Measurements from ENCODE around the gene GLUD2. TPM values are rescaled to one million over a fixed set of nuclear protein-coding genes. Genes with fewer than 3 reads are reported as not detected.
"Not testable (repeated sequence)": the region's sequence is repeated elsewhere in the genome, so short reads cannot be mapped to it uniquely, and the experiment has no call there.

GLUD2 gene
- total RNA-seq, 1 donor from 2014 or later: 1.4 TPM

DNA sequence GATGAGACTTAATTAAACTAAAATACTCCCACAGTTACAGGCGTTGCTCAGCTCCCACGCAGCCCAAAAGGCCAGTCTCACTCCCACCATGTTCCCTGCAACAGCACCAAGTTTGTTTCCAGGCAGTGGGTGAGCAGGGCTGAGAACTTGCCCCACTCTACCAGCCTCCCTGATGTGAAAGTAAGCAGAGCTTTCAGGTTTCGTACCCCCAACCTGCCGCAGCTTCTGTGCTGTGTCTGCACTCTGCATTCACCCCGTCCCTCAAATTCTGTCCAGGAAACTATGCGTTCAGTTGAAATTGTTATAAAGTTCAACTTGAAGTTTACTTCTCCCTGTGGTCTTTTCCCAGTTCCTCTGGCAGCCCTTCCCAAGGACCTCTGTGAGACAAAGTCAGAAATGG is 17.2 kb downstream of the GLUD2 start:
- ATAC-seq (no peak), DNase-seq (no peak)
- H3K27me3 ChIP-seq (ENCODE audit: low read depth): no peaks in the 10 kb centered on the region
- TF ChIP-seq, protein P1, sequence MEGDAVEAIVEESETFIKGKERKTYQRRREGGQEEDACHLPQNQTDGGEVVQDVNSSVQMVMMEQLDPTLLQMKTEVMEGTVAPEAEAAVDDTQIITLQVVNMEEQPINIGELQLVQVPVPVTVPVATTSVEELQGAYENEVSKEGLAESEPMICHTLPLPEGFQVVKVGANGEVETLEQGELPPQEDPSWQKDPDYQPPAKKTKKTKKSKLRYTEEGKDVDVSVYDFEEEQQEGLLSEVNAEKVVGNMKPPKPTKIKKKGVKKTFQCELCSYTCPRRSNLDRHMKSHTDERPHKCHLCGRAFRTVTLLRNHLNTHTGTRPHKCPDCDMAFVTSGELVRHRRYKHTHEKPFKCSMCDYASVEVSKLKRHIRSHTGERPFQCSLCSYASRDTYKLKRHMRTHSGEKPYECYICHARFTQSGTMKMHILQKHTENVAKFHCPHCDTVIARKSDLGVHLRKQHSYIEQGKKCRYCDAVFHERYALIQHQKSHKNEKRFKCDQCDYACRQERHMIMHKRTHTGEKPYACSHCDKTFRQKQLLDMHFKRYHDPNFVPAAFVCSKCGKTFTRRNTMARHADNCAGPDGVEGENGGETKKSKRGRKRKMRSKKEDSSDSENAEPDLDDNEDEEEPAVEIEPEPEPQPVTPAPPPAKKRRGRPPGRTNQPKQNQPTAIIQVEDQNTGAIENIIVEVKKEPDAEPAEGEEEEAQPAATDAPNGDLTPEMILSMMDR (IDR thresholded peaks at IDR 0.05): no peak
- no peaks in the 10 kb centered on the region for H3K4me1 ChIP-seq
- no peak overlapping the region for H3K4me3 ChIP-seq
- no peaks in the 10 kb centered on the region for H3K36me3 ChIP-seq
- no peaks in the 10 kb centered on the region for H3K9me3 ChIP-seq
- intact Hi-C loops (cut with DNase I): no loop called here
- no peak overlapping the region for H3K27ac ChIP-seq

DNA sequence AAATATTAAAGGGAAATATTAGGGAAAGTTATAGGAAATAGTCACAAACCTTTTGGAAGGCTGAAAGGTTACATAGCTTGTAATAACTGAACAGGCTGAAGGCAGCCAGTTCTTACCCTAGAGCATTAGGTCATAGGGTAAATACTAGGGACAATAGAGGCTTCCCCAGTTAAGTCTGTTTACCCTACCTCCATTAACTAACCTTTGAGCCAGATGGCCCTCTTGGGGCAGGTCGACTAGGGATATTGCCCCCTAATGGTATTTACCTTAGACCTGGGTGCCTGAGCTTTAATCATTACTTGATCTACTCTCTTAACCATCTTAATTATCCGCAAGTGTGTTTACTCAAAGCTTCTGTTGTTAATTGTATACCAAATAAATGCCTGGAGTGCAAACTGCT is 36.8 kb downstream of the GLUD2 start:
- H3K4me3 ChIP-seq; ATAC-seq; DNase-seq; intact Hi-C loops (cut with DNase I); H3K27ac ChIP-seq; H3K36me3 ChIP-seq; H3K9me3 ChIP-seq; H3K4me1 ChIP-seq; H3K27me3 ChIP-seq (ENCODE audit: low read depth): not testable (repeated sequence)

DNA sequence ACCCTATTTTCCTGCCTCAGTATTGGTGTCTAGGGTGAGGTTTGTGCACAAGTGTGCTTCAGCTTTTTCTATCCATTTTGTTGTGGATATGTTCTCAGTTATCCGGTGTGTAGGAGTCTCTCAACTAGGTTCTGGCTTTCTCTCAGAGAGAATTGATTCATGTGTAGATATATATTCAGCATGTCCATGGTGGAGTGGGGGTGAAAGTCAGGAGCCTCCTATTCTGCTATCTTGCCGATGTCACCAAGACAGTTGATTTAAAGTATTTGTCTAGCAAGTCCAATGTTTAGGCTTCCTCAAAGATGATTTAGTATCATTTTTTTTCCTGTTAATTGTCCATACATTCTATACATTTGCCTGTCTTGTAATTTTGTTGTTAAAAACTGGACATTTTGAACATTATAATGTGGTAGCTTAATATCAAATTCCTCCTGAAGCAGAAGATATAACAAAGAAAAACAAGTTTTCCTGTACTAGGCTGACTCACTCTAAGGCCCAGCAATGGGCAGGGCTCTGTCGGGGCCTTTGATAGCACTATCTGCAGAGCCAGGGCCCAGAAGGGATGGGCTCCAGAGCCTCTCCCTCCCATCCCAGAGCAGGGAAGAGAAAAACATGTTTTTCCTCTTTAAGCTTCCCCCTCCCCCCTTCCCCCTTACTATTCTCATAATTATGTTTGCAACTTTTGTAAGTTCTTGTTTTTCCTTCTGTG is 37.6 kb downstream of the GLUD2 start:
- ATAC-seq (no peak), DNase-seq (no peak)
- Histone ChIP-seq H3K27ac (no peak overlapping the region), H3K36me3 (no peaks in the 10 kb centered on the region), H3K27me3 (ENCODE audit: low read depth) (no peaks in the 10 kb centered on the region), H3K4me1 (no peaks in the 10 kb centered on the region), H3K4me3 (no peak overlapping the region), H3K9me3 (no peaks in the 10 kb centered on the region)
- TF ChIP-seq, protein P1 (IDR thresholded peaks at IDR 0.05): no peak
- intact Hi-C loops (cut with DNase I): no loop called here

DNA sequence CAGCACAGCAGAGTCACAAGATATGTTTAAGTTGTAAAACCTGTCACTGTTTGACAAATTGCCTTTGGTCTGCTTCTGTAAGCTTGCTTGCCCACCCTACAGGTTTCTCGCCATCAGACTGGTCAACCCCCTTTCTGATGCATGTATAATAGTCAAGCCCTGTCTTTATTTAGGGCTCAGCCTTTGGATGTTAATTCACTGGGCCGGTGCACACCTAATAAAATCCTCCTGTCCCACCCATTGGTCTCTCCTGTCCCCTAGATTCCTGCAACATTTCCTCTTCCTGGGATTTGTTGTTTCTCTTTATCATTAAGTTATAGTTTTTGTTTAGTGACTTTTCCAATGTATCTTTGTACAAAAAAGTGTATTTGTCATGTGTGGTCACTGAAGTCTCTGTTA is 38.2 kb downstream of the GLUD2 start:
- TF ChIP-seq, protein P1 (IDR thresholded peaks at IDR 0.05): no peak
- DNase-seq: no peak
- intact Hi-C loops (cut with DNase I): no loop called here

DNA sequence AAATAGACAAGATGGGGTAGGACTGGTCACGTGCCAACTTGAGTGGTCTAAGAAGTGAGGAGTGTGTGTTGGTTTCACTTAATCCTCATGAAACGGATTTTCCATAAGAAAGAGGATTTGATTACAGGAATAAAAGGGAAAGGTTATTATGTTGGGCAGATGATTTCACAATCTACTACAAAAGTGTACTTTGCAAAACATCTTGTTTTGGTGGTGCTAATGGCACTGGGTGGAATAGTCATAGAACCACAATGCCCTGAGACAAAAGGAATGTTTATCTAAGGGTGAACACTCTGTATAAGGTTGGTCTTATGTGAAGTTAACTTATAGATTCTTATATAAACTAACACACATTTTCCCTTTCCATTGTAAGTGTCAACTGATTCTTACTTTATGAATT is 45.6 kb downstream of the GLUD2 start:
- no peaks in the 10 kb centered on the region for H3K9me3 ChIP-seq
- no peaks in the 10 kb centered on the region for H3K27me3 ChIP-seq (ENCODE audit: low read depth)
- H3K27ac ChIP-seq: no peak overlapping the region
- no peak overlapping the region for H3K4me3 ChIP-seq
- intact Hi-C loops (cut with DNase I): no loop called here
- DNase-seq: no peak
- H3K4me1 ChIP-seq: no peaks in the 10 kb centered on the region
- no peak for ATAC-seq
- H3K36me3 ChIP-seq: no peaks in the 10 kb centered on the region
- TF ChIP-seq, protein P1 (IDR thresholded peaks at IDR 0.05): no peak

More for the DNA sequence above, 38.2 kb downstream of the GLUD2 start:
- Histone ChIP-seq H3K4me3 (no peak overlapping the region), H3K27me3 (ENCODE audit: low read depth) (no peaks in the 10 kb centered on the region), H3K9me3 (no peaks in the 10 kb centered on the region), H3K36me3 (no peaks in the 10 kb centered on the region), H3K4me1 (no peaks in the 10 kb centered on the region), H3K27ac (no peak overlapping the region)
- no peak for ATAC-seq

Other genes with a start within 250 kb of the GLUD2 start
- not detected for gene CT47B1, start 171.7 kb upstream of the GLUD2 start, total RNA-seq
- gene CT47A11, start 110.5 kb upstream of the GLUD2 start, total RNA-seq: not detected
- gene CT47A10, start 105.6 kb upstream of the GLUD2 start, total RNA-seq: not detected
- not detected for gene CT47A9, start 100.7 kb upstream of the GLUD2 start, total RNA-seq
- gene CT47A8, start 95.9 kb upstream of the GLUD2 start, total RNA-seq: not detected
- gene CT47A7, start 91.0 kb upstream of the GLUD2 start, total RNA-seq: not detected
- not detected for gene CT47A6, start 86.1 kb upstream of the GLUD2 start, total RNA-seq
- not detected for gene CT47A5, start 81.3 kb upstream of the GLUD2 start, total RNA-seq
- gene CT47A4, start 76.4 kb upstream of the GLUD2 start, total RNA-seq: not detected
- gene CT47A3, start 71.5 kb upstream of the GLUD2 start, total RNA-seq: not detected
- not detected for gene CT47A2, start 66.7 kb upstream of the GLUD2 start, total RNA-seq
- gene CT47A1, start 61.9 kb upstream of the GLUD2 start, total RNA-seq: not detected

All from lower lobe of right lung (tissue), 2 donors.